ENCODE results near the gene ATG4C.

GRCh38 chr1:62765981-62766380 is 18.0 kb upstream of the ATG4C start:
- TF ChIP-seq CTCF (IDR thresholded peaks at IDR 0.05), result no peak
- TF ChIP-seq POLR2A (IDR thresholded peaks at IDR 0.05), result no peak

Data from esophagus squamous epithelium (tissue), 4 donors.